ENCODE results near the gene ARFGAP2.

GRCh38 chr11:47179655-47179991 is 2.9 kb upstream of the ARFGAP2 start:
- TF ChIP-seq ZNF384 (IDR thresholded peaks at IDR 0.05) (no peak), FOXM1 (IDR thresholded peaks at IDR 0.05; ENCODE audit: borderline replicate concordance) (no peak), SP1 (IDR thresholded peaks at IDR 0.05) (no peak), PKNOX1 (IDR thresholded peaks at IDR 0.05) (no peak), SUZ12 (IDR thresholded peaks at IDR 0.05) (no peak), FOXA1 (IDR thresholded peaks at IDR 0.05) (no peak), BHLHE40 (IDR thresholded peaks at IDR 0.05; ENCODE audit: borderline replicate concordance) (no peak), ELF4 (IDR thresholded peaks at IDR 0.05) (no peak), CTBP1 (IDR thresholded peaks at IDR 0.05; ENCODE audit: borderline replicate concordance) (no peak), FOXK2 (IDR thresholded peaks at IDR 0.05) (no peak), L3MBTL2 (conservative IDR thresholded peaks at IDR 0.05) (no peak), ARNT (IDR thresholded peaks at IDR 0.05) (no peak), NFRKB (IDR thresholded peaks at IDR 0.05) (no peak), TARDBP (IDR thresholded peaks at IDR 0.05) (no peak)

All from HEK293T (cell line).